Naive B cell (primary cell): Measurements from ENCODE around the gene AIDA. TPM values are rescaled to one million over a fixed set of nuclear protein-coding genes. Genes with fewer than 3 reads are reported as not detected.

Source experiments
- ATAC-seq, 2 donors: fragments of 150-1000 bp; cut with Tn5 transposase; 2 replicates each; pipeline ENCODE4 v1.10.0; 2021; ENCODE audit warnings: low read depth in 2 of 2, mild to moderate bottlenecking in 2 of 2, moderate library complexity in 2 of 2
- DNase-seq: peaks from one replicate; pipeline ENCODE4 v3.0.0; 2022
- H3K27ac Mint-ChIP-seq, 6 donors: one replicate each; pipeline ENCODE4 v1.8.0; 2020 to 2022; ENCODE audit warnings: mild to moderate bottlenecking in 6 of 6, mixed read lengths in 6 of 6, moderate library complexity in 5 of 6, inconsistent platforms in 2 of 6
- H3K27me3 Mint-ChIP-seq, 3 donors: one replicate each; pipeline ENCODE4 v1.8.0; 2021 to 2022; ENCODE audit warnings: mixed read lengths in 3 of 3, mild to moderate bottlenecking in 1 of 3
- H3K36me3 Mint-ChIP-seq, 2 donors: one replicate each; pipeline ENCODE4 v1.8.0; 2020 to 2022; ENCODE audit warnings: mixed read lengths in 2 of 2, inconsistent platforms in 1 of 2, mild to moderate bottlenecking in 1 of 2
- H3K4me1 Mint-ChIP-seq, 3 donors: one replicate each; pipeline ENCODE4 v1.8.0; 2020 to 2022; ENCODE audit warnings: mixed read lengths in 3 of 3, inconsistent platforms in 1 of 3, mild to moderate bottlenecking in 1 of 3, moderate library complexity in 1 of 3
- H3K4me3 Mint-ChIP-seq, 8 donors: one replicate each; pipeline ENCODE4 v1.8.0; 2020 to 2022; ENCODE audit warnings: mild to moderate bottlenecking in 8 of 8, mixed read lengths in 8 of 8, moderate library complexity in 8 of 8, inconsistent platforms in 2 of 8
- H3K9me3 Mint-ChIP-seq, 7 donors: one replicate each; pipeline ENCODE4 v1.8.0; 2020 to 2022; ENCODE audit warnings: mixed read lengths in 7 of 7, mild to moderate bottlenecking in 5 of 7, inconsistent platforms in 2 of 7, moderate library complexity in 1 of 7
- polyA plus RNA-seq, 6 donors: library from polyadenylated mRNA; unstranded; fragments of 300-500 nt; fragmentation: Illumina TruSeq; gene quantifications; one replicate each; pipeline ENCODE4 v1.2.3, GENCODE V29; 2021; ENCODE audit warnings: low read depth in 6 of 6

Gene AIDA
- polyA plus RNA-seq, 6 donors from 2014 or later: 78.6 to 104 (median 82.1) TPM

GRCh38 chr1:222656391-222657155 lies 55.7 kb downstream of the AIDA start:
- H3K9me3 Mint-ChIP-seq: no peaks in the 10 kb centered on the region

GRCh38 chr1:222654849-222655248 lies 57.4 kb downstream of the AIDA start:
- H3K9me3 Mint-ChIP-seq: no peaks in the 10 kb centered on the region
- peak overlapping the region in 6 of 8 donors; percentile 9 to 85 (median 43) for H3K4me3 Mint-ChIP-seq
- H3K27ac Mint-ChIP-seq: peak overlapping the region; percentile 91 to 99 (median 98)
- peaks cover 26 to 35% (median 28%) of the 10 kb centered on the region in 3 donors for H3K4me1 Mint-ChIP-seq
- ATAC-seq (peak; percentile 100), DNase-seq (peak; percentile 71)
- H3K27me3 Mint-ChIP-seq: no peaks in the 10 kb centered on the region
- H3K36me3 Mint-ChIP-seq: peaks cover 23 to 55% of the 10 kb centered on the region in 2 donors

More at GRCh38 chr1:222656391-222657155, 55.7 kb downstream of the AIDA start:
- Mint-ChIP-seq H3K27ac (peak overlapping the region; percentile 74 to 98 (median 86)), H3K36me3 (peaks cover 26 to 52% of the 10 kb centered on the region in 2 donors), H3K4me3 (peak overlapping the region in 3 of 8 donors; percentile 37 to 49 (median 40)), H3K27me3 (no peaks in the 10 kb centered on the region), H3K4me1 (peaks cover 26 to 35% (median 28%) of the 10 kb centered on the region in 3 donors)
- ATAC-seq: no peak
- DNase-seq: no peak

DNA sequence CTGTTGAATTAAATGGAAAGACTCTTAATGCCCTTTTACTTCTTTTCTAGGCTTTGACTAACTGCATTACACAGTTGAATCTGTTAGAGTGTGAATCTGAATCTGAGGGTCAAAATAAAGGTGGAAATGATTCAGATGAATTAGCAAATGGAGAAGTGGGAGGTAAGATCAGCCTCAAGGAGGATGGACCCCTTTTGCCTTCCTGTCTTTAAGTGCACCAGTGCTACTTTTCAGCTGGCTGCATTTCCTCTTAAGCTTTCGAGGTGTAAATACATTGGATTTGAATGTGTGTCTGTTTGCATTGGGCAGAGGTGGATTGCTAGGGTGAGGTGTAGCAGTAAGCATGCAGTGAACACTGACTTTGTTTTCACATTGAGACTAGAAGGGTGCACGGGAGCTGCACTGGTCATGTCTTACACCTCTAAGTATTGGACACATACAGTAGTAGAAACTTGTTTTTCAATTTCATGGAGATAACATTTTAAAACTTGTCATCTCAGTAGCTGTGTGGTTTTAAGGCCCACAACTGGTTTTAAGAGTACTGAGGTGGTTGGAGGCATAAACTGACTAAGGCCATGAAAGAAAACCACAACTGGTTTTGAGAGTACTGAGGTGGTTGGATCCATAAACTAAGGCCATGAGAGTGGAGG lies 59.0 kb downstream of the AIDA start:
- Mint-ChIP-seq H3K4me1 (peaks cover 26 to 30% (median 28%) of the 10 kb centered on the region in 3 donors), H3K36me3 (peaks cover 19 to 42% of the 10 kb centered on the region in 2 donors), H3K27me3 (no peaks in the 10 kb centered on the region), H3K27ac (peak overlapping the region in 5 of 6 donors; percentile 15 to 98 (median 50)), H3K4me3 (no peak overlapping the region), H3K9me3 (no peaks in the 10 kb centered on the region)
- no peak for ATAC-seq
- DNase-seq: no peak

DNA sequence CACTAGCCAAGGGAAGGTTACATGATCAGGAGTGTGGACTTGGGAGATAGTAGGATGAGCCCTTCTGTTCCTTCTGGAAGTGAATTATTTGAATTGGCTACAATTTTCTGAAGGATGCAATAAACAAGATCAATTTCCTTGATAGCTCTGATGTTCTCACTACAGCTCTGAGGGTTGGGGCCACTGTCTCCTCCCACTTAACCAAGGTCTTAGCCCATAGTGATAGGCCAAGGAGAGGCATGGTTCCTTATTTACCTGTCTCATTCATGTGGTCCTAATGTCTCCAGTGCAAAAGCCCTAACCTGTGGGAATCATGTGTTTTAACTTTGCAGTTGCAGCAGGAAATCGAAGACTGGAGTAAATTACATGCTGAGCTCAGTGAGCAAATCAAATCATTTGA lies 59.6 kb downstream of the AIDA start:
- no peaks in the 10 kb centered on the region for H3K27me3 Mint-ChIP-seq
- H3K27ac Mint-ChIP-seq: peak overlapping the region in 4 of 6 donors; percentile 36 to 98 (median 44)
- DNase-seq (no peak), ATAC-seq (no peak)
- H3K4me1 Mint-ChIP-seq: peaks cover 26 to 28% (median 28%) of the 10 kb centered on the region in 3 donors
- H3K9me3 Mint-ChIP-seq: no peaks in the 10 kb centered on the region
- H3K4me3 Mint-ChIP-seq: no peak overlapping the region
- H3K36me3 Mint-ChIP-seq: peaks cover 16 to 39% of the 10 kb centered on the region in 2 donors

DNA sequence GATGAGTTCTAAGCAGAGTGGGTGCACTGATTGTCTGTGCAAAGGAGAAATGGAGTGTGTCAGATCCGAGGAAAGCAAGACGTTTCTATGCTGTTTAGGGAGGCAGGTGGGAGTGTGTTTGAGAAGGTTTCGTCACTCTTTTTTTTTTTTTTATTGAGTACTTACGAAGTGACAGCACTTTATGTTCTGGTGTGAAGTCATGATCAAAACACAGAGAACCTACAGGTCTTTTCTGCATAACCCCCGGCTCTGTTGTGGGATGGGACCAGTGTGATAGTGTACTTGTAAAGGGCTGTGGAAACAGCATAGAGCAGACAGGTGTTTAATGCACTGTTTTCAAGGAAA lies 67.7 kb downstream of the AIDA start:
- Mint-ChIP-seq H3K4me1 (peaks cover 8 to 32% (median 17%) of the 10 kb centered on the region in 3 donors), H3K9me3 (no peaks in the 10 kb centered on the region), H3K27ac (peak overlapping the region; percentile 93 to 99 (median 98)), H3K27me3 (no peaks in the 10 kb centered on the region), H3K4me3 (peak overlapping the region; percentile 82 to 100 (median 96)), H3K36me3 (peaks cover 0 to 12% of the 10 kb centered on the region in 2 donors)
- DNase-seq: no peak
- peak; percentile 5 to 27 for ATAC-seq

- peaks cover 8 to 32% (median 17%) of the 10 kb centered on the region in 3 donors for H3K4me1 Mint-ChIP-seq
- no peaks in the 10 kb centered on the region for H3K27me3 Mint-ChIP-seq
- DNase-seq: peak; percentile 97
- peaks cover 1 to 13% of the 10 kb centered on the region in 2 donors for H3K36me3 Mint-ChIP-seq
- peak overlapping the region; percentile 93 to 99 (median 98) for H3K27ac Mint-ChIP-seq
- peak overlapping the region; percentile 82 to 100 (median 96) for H3K4me3 Mint-ChIP-seq
- H3K9me3 Mint-ChIP-seq: no peaks in the 10 kb centered on the region
- ATAC-seq: peak; percentile 93
These were observed 68.2 kb downstream of the AIDA start for GRCh38 chr1:222643938-222644635.

GRCh38 chr1:222643606-222643937 lies 68.7 kb downstream of the AIDA start:
- Mint-ChIP-seq H3K27ac (peak overlapping the region; percentile 93 to 99 (median 98)), H3K4me1 (peaks cover 8 to 32% (median 13%) of the 10 kb centered on the region in 3 donors), H3K27me3 (no peaks in the 10 kb centered on the region), H3K9me3 (no peaks in the 10 kb centered on the region), H3K4me3 (peak overlapping the region; percentile 82 to 100 (median 96)), H3K36me3 (peaks cover 6 to 18% of the 10 kb centered on the region in 2 donors)
- DNase-seq: no peak
- ATAC-seq: no peak

- Mint-ChIP-seq H3K27ac (peak overlapping the region in 2 of 6 donors; percentile 10 to 74), H3K4me1 (peaks cover 8 to 32% (median 13%) of the 10 kb centered on the region in 3 donors), H3K27me3 (no peaks in the 10 kb centered on the region), H3K36me3 (peaks cover 9 to 19% of the 10 kb centered on the region in 2 donors), H3K9me3 (no peaks in the 10 kb centered on the region), H3K4me3 (peak overlapping the region in 6 of 8 donors; percentile 29 to 100 (median 70))
- DNase-seq (no peak), ATAC-seq (no peak)
These were observed 69.8 kb downstream of the AIDA start for GRCh38 chr1:222642468-222642867.

GRCh38 chr1:222641269-222641948 lies 70.9 kb downstream of the AIDA start:
- Mint-ChIP-seq H3K4me3 (peak overlapping the region in 2 of 8 donors; percentile 15 to 91), H3K27ac (peak overlapping the region in 1 of 6 donors; percentile 24)

DNA sequence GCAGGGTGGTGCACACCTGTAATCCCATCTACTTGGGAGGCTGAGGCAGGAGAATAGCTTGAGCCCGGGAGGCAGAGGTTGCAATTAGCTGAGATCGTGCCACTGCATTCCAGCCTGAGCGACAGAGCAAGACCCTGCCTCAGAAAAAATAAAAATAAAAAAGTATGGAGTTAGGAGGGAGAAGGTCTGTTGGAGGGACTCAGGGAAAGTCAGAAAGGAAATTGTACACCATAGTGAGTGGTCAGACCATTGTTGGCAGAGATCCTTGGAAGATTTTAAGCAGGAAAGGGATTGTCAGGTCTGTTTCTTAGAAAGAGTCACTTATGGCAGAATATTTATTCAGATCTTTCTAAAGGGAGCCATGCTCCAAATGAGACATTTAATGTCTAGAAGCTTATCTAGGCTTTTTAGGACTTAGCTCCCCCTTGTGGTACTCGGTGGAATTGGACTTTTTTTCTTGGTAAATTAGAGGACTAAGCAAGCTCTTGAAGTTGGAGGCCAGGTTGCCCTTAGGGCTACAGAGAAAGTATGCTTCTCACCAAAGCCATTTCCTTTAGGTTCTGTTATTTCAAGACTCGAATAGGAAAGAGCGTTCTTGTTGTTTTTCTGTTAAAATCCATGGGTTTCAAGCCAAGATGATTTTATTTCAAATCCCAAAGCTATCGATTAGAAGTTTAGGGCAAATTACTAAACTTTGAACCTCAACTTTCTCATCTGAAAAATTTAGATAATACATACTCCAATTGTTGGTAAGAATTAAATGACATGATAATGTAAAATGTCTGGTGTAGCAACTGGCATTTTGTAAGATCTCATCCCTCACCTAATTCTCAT lies 77.9 kb downstream of the AIDA start:
- Mint-ChIP-seq H3K9me3 (no peaks in the 10 kb centered on the region), H3K27ac (peak overlapping the region in 3 of 6 donors; percentile 29 to 71 (median 64)), H3K4me1 (peaks cover 7 to 23% (median 17%) of the 10 kb centered on the region in 3 donors), H3K27me3 (no peaks in the 10 kb centered on the region), H3K4me3 (peak overlapping the region in 4 of 8 donors; percentile 1 to 29 (median 19)), H3K36me3 (peaks cover 13 to 17% of the 10 kb centered on the region in 2 donors)
- ATAC-seq (peak; percentile 79 to 85), DNase-seq (peak; percentile 75)

More at GRCh38 chr1:222641269-222641948, 70.9 kb downstream of the AIDA start:
- DNase-seq (no peak), ATAC-seq (no peak)
- Mint-ChIP-seq H3K27me3 (no peaks in the 10 kb centered on the region), H3K36me3 (peaks cover 9 to 20% of the 10 kb centered on the region in 2 donors), H3K4me1 (peaks cover 8 to 32% (median 13%) of the 10 kb centered on the region in 3 donors), H3K9me3 (no peaks in the 10 kb centered on the region)

DNA sequence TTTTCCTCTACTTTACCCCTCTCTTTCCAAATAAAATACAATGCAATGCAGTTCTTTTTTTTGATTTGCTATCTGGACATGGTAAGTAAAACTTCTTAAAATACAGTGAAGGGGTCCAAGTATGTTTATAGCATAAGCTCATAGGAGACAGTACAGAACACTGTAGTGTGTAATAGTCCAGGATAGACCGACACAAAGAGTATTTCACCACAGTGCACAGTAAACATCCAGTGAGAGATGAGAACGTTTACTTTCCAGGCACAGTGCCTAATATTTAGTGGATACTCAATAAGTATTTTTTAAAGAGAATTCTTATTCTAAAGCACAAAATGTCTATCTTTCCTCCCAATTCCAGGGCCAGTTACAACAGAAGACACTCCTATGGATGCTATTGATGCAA lies 79.5 kb downstream of the AIDA start:
- no peak for ATAC-seq
- peaks cover 7 to 23% (median 17%) of the 10 kb centered on the region in 3 donors for H3K4me1 Mint-ChIP-seq
- peaks cover 20 to 24% of the 10 kb centered on the region in 2 donors for H3K36me3 Mint-ChIP-seq
- H3K27ac Mint-ChIP-seq: no peak overlapping the region
- H3K4me3 Mint-ChIP-seq: peak overlapping the region in 1 of 8 donors; percentile 3
- H3K27me3 Mint-ChIP-seq: no peaks in the 10 kb centered on the region
- DNase-seq: no peak
- no peaks in the 10 kb centered on the region for H3K9me3 Mint-ChIP-seq

DNA sequence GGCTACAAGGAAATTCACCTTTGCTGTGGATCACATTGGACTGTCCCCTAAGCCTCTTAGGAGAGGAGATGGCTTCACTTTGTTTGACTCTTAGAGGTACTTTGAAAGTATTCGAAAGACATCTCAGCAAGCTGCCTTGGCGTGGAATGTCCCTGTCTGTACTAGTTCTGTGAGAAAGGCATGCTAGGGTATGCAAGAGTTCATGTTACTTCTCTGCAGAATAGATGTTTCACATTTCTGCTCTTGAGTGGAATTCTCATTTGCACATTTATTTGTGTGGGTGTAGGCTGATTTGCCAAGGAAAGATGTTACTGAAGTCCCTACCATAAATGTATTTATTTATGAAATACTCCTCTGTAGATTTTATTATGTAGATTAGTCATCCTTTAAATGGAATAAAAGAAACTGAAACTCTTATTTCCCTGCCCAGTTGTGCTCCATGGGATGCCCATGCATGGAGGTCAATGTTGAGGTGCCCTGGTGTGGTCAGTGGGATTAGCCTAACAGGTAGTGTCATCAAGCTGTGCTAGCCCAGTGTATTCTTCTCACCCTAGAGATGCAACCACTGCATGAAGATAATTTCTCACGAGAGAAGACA lies 80.6 kb downstream of the AIDA start:
- Mint-ChIP-seq H3K27ac (no peak overlapping the region), H3K36me3 (peaks cover 24 to 28% of the 10 kb centered on the region in 2 donors), H3K4me3 (no peak overlapping the region), H3K9me3 (no peaks in the 10 kb centered on the region), H3K27me3 (no peaks in the 10 kb centered on the region), H3K4me1 (peaks cover 7 to 23% (median 17%) of the 10 kb centered on the region in 3 donors)
- ATAC-seq: no peak
- no peak for DNase-seq
